ACC112 (cell line): ENCODE measurements around the gene TFPT.

Experiments
- H2AFZ ChIP-seq: fragments of 200-600 bp; sonication (generic); one replicate; pipeline ENCODE4 v1.6.0; 2017; ENCODE audit warnings: antibody characterized with exemption, low read length; ENCODE audit not compliant: unreplicated experiment
- H3K27ac ChIP-seq: fragments of 200-600 bp; sonication (generic); 2 replicates; pipeline ENCODE4 v1.5.1; 2014; ENCODE audit warnings: low read depth, mild to moderate bottlenecking, antibody characterized with exemption, low read length, moderate library complexity
- H3K27me3 ChIP-seq: fragments of 200-600 bp; sonication (generic); 2 replicates; pipeline ENCODE4 v1.6.1; 2014; ENCODE audit warnings: mild to moderate bottlenecking, antibody characterized with exemption, low read length, moderate library complexity, mixed read lengths; ENCODE audit not compliant: insufficient read depth
- H3K36me3 ChIP-seq: fragments of 200-600 bp; sonication (generic); 2 replicates; pipeline ENCODE4 v1.6.1; 2016; ENCODE audit warnings: mild to moderate bottlenecking, antibody characterized with exemption, low read length, moderate library complexity, mixed read lengths; ENCODE audit not compliant: insufficient read depth
- H3K4me1 ChIP-seq: fragments of 200-600 bp; sonication (generic); one replicate; pipeline ENCODE4 v1.6.1; 2016; ENCODE audit warnings: low read length, mixed read lengths; ENCODE audit not compliant: insufficient read depth, unreplicated experiment, control insufficient read depth
- H3K4me3 ChIP-seq: fragments of 200-600 bp; sonication (generic); 2 replicates; pipeline ENCODE4 v1.5.1; 2014; ENCODE audit warnings: mild to moderate bottlenecking, low read depth, low read length
- H3K79me2 ChIP-seq: fragments of 200-600 bp; sonication (generic); one replicate; pipeline ENCODE4 v1.6.0; 2016; ENCODE audit warnings: low read length; ENCODE audit not compliant: control insufficient read depth, unreplicated experiment, insufficient read depth

The TFPT gene

GRCh38 chr19:54156953-54157352, 41.5 kb upstream of the TFPT start:
- peaks cover 11% of the 10 kb centered on the region for H3K4me1 ChIP-seq
- no peaks in the 10 kb centered on the region; the same call in 1 of the 2 replicates for H3K36me3 ChIP-seq
- H3K27me3 ChIP-seq, result no peaks in the 10 kb centered on the region
- peaks cover 3% of the 10 kb centered on the region for H3K79me2 ChIP-seq
- no peak overlapping the region for H3K4me3 ChIP-seq
- H3K27ac ChIP-seq, result no peak overlapping the region
- H2AFZ ChIP-seq, result no peak overlapping the region

GRCh38 chr19:54156490-54156889, 41.0 kb upstream of the TFPT start:
- no peak overlapping the region for H3K4me3 ChIP-seq
- H3K27me3 ChIP-seq, result no peaks in the 10 kb centered on the region
- H3K79me2 ChIP-seq, result peaks cover 3% of the 10 kb centered on the region
- H3K36me3 ChIP-seq, result no peaks in the 10 kb centered on the region; the same call in 1 of the 2 replicates
- no peak overlapping the region for H3K27ac ChIP-seq
- no peak overlapping the region for H2AFZ ChIP-seq
- peaks cover 11% of the 10 kb centered on the region for H3K4me1 ChIP-seq

- Histone ChIP-seq H3K27me3 (no peaks in the 10 kb centered on the region), H3K27ac (no peak overlapping the region), H3K4me1 (peaks cover 7% of the 10 kb centered on the region), H3K4me3 (no peak overlapping the region), H3K36me3 (no peaks in the 10 kb centered on the region; the same call in 1 of the 2 replicates), H3K79me2 (peaks cover 3% of the 10 kb centered on the region), H2AFZ (no peak overlapping the region)
Observed at GRCh38 chr19:54155694-54156093, 40.2 kb upstream of the TFPT start.

GRCh38 chr19:54154603-54155345, 39.3 kb upstream of the TFPT start:
- Histone ChIP-seq H3K27me3 (no peaks in the 10 kb centered on the region), H3K4me3 (no peak overlapping the region), H3K79me2 (peaks cover 3% of the 10 kb centered on the region), H3K36me3 (no peaks in the 10 kb centered on the region; the same call in 1 of the 2 replicates), H2AFZ (no peak overlapping the region), H3K27ac (peak overlapping the region; percentile 29; the same call in 1 of the 2 replicates), H3K4me1 (peaks cover 5% of the 10 kb centered on the region)

- peaks cover 3% of the 10 kb centered on the region for H3K79me2 ChIP-seq
- H3K27ac ChIP-seq, result peak overlapping the region; percentile 47; the same call in 1 of the 2 replicates
- H3K4me3 ChIP-seq, result no peak overlapping the region
- no peaks in the 10 kb centered on the region; the same call in 1 of the 2 replicates for H3K36me3 ChIP-seq
- no peak overlapping the region for H2AFZ ChIP-seq
- no peaks in the 10 kb centered on the region for H3K27me3 ChIP-seq
- H3K4me1 ChIP-seq, result peaks cover 5% of the 10 kb centered on the region
Observed at GRCh38 chr19:54153731-54154326, 38.4 kb upstream of the TFPT start.

GRCh38 chr19:54152878-54153524, 37.5 kb upstream of the TFPT start:
- H3K36me3 ChIP-seq, result no peaks in the 10 kb centered on the region; the same call in 1 of the 2 replicates
- no peak overlapping the region for H3K4me3 ChIP-seq
- H3K79me2 ChIP-seq, result no peaks in the 10 kb centered on the region
- H3K27me3 ChIP-seq, result no peaks in the 10 kb centered on the region
- H3K4me1 ChIP-seq, result no peaks in the 10 kb centered on the region
- H3K27ac ChIP-seq, result peak overlapping the region; percentile 47; the same call in 1 of the 2 replicates
- H2AFZ ChIP-seq, result no peak overlapping the region

GRCh38 chr19:54152267-54152666, 36.8 kb upstream of the TFPT start:
- Histone ChIP-seq H3K4me1 (no peaks in the 10 kb centered on the region), H2AFZ (no peak overlapping the region), H3K27ac (no peak overlapping the region), H3K36me3 (no peaks in the 10 kb centered on the region; the same call in 1 of the 2 replicates), H3K4me3 (no peak overlapping the region), H3K79me2 (no peaks in the 10 kb centered on the region), H3K27me3 (no peaks in the 10 kb centered on the region)

GRCh38 chr19:54151362-54152035, 36.0 kb upstream of the TFPT start:
- H3K4me1 ChIP-seq, result no peaks in the 10 kb centered on the region
- no peak overlapping the region for H3K27ac ChIP-seq
- no peaks in the 10 kb centered on the region; the same call in 1 of the 2 replicates for H3K36me3 ChIP-seq
- H3K79me2 ChIP-seq, result no peaks in the 10 kb centered on the region
- H2AFZ ChIP-seq, result no peak overlapping the region
- H3K4me3 ChIP-seq, result no peak overlapping the region
- H3K27me3 ChIP-seq, result no peaks in the 10 kb centered on the region

GRCh38 chr19:54149021-54149812, 33.8 kb upstream of the TFPT start:
- Histone ChIP-seq H3K27ac (no peak overlapping the region), H3K36me3 (no peaks in the 10 kb centered on the region), H3K27me3 (no peaks in the 10 kb centered on the region), H2AFZ (no peak overlapping the region), H3K79me2 (no peaks in the 10 kb centered on the region), H3K4me3 (no peak overlapping the region), H3K4me1 (no peaks in the 10 kb centered on the region)

- Histone ChIP-seq H3K27me3 (no peaks in the 10 kb centered on the region), H3K79me2 (no peaks in the 10 kb centered on the region), H3K27ac (no peak overlapping the region), H2AFZ (no peak overlapping the region), H3K4me3 (no peak overlapping the region), H3K36me3 (0 out of 2 replicates have a peak, but pooled peaks cover under 1% of the 10 kb centered on the region), H3K4me1 (no peaks in the 10 kb centered on the region)
Observed at GRCh38 chr19:54148158-54148557, 32.7 kb upstream of the TFPT start.
